Measurements from ENCODE around the gene NRF1.
"Not testable (repeated sequence)": the region's sequence is repeated elsewhere in the genome, so short reads cannot be mapped to it uniquely, and the experiment has no call there.

NRF1 gene

GRCh38 chr7:129607471-129608120, 3.9 kb upstream of the NRF1 start:
- DNase-seq: peak; percentile 19

GRCh38 chr7:129609666-129610065, 1.9 kb upstream of the NRF1 start:
- no peak for DNase-seq

DNA sequence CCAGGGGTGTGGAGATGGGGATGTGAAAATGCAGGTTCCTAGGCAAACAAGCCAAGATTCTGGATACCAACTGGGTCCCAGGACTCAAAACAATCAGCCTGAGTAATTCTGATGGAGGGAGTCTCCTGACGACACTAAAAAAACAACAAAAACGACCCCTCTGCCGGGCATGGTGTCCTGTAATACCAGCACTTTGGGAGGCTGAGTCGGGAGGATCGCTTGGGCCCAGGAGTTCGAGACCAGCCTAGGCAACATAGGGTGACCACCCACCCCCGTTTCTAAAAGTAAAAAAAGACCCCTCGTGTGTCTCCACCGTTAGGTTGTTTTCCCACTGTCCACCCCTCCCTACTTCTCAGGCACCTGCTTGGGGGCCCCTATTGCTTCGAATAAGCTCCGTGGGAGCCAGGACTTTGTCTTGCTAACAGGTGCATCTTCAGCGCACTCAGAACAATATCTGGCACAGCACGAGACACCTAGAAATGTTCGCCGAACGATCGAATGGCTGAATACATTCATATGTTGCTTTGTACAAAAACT, 743 bp upstream of the NRF1 start:
- DNase-seq: no peak

DNA sequence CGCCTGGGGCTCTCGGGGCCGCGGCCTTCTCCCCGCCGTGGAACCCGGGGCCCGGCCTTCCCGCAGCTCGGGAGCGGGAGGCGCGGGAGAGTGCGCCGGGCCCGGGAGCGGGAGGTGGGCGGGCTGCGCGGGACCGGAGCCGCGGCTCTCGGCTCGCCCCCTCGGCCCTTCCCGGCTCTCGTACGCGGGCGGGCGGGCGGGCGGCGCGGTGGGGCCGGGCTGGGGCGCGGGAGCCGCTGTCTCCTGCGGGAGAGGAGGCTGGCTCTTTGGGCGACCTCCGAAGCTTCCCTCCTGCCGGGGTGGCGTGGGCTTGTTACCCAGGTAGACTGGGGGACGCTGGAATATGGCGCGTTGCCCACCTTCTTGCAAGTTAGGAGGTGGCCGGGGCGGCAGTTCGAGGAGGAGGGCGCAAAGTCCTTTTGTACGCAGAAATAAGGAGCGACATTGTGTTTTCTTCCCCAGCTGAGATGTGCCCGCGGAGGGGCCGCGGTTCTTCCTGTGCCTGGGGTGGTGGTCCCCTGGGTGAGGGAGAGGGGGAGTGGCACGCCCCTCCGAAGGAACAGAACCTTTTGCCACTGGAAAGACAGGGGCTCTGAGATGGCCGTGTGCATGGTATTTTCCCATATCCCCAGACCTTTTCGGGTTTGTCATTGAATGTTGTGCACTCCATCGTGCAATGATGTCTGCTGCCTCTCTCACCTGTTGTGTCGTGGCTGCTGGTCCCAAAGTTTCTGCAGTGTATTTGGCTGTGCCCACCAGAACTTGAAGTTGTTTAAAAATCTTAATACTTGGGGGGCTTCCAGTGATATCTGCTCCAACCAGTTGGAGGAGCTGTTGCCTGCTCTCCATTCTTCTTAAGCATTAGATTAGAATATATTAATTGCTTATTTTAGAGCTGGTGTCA, 844 bp downstream of the NRF1 start:
- DNase-seq: peak; percentile 49

DNA sequence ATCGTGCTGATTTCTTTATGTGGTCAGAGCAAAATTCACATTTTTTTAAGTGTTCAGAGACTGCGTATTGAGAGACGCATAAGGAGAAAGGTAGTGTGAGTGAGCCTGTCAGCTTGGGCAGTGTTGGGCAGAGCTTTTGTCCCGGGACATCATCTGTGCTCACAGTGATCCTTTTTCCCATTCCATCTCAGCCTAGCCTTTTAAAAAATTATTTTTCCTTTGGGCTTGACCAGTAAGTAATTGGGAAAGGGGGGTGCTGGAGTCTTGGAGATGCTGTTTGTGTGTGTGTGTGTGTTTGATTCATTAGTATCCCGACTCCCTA, 1.5 kb downstream of the NRF1 start:
- no peak for DNase-seq

GRCh38 chr7:129615018-129615417, 3.5 kb downstream of the NRF1 start:
- no peak for DNase-seq

DNA sequence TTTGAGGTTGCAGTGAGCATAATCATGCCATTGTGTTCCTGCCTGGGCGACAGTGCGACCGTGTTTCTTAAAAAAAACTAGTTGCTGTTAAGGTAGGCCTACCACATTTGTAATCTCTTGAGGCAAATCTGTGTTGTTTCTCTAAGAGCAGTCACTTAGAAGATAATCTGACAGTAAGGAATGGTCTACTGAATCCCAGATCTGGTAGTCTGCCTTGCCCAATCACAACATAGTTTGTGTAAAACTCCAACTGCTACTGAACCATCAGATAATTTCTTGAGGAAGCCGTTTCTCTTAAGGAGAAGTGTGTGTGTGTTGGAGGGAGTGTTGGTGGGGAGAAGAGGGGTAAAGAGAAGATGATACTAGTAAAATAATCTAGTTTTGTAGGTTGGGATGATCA, 5.0 kb downstream of the NRF1 start:
- no peak for DNase-seq

DNA sequence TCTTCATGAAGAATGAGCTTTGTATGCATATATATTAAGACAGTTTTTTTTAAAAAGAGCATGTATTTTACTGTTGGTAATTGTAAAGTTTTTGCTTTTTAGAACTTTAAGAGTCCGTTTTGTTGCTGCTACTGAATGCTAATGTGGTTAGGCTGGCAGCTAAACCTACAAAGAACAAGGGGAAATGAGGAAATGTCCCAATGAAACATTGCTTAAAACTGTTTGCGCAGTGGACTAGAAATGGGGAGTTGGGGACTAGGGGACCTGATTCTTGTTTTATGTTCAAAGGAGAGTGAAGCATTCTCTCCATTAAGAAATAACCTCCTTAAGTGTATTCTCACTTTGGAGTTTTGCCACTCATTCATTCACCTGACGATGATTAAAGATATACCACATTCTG, 5.7 kb downstream of the NRF1 start:
- no peak for DNase-seq

DNA sequence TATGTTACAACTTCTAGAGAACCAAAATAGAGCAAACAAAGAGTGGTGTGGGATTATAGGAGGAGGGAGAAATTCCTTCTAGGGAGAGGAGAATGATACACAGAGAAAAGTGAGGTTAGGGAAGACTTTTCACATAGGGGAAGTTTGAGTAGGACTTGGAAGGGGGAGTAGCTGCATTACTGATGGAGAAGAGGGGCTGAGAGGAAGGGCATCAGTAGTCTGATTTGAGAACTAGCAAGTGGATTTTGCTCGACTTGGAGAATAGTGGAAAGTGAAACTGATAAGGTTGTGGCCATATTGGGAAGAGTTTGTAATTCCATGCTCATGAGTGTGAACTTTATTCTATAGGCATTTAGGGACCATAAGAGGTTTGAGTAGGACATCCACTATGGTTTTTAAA, 6.1 kb downstream of the NRF1 start:
- DNase-seq: no peak

DNA sequence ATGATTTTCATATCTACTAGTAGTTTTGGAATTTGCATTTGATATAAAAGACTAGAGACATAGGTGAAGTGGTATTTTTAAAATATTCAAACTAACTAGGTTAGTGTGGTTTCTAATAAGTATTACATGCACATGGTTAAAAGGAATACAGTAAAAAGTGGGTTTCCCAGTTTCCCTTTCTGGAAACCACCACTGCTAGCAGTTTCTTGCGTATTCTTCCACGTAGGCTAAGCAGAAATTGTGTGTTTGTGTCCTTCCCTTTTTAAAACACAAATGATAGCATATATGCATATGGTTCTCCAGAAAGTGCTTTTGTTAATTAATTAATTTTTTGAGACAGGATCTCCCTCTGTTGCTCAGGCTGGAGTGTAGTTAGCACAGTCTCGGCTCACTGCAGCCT, 15.4 kb downstream of the NRF1 start:
- DNase-seq: no peak

- DNase-seq: no peak
These were observed 18.8 kb downstream of the NRF1 start for GRCh38 chr7:129630341-129630740.

GRCh38 chr7:129634361-129635034, 23.0 kb downstream of the NRF1 start:
- no peak for DNase-seq

DNA sequence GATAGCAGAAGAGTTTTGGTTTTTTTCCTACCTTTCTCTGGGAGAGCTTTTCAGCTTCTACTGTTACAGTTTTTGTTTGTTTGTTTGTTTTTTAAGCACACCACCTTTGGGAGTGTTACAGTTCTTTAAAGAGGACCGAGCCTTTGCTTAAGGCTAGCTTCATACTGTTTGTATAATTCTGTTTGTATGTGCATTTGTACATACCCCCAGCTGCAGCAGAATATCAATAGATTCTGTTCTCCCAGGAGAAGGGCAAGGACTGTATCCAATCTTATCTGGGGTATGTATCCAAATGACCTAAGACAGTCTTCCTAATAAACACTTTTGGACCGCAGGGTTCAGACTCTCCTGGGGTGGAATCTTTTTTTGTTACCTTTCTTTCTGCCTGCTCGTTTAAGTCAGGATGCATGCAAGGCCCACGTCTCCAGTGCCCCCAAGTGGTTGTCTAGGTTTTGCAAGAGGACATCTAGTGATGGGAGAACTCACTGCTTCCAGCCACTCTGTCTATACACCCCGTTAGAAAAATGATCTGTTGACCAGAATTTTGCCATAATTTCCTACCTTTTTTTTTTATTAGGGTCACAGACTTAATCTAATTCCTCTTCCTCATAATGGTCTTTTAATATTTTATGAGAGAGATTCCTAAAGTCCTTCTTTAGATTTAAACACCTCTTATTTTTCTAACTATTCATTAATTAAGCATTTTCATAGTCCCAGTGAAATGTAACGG, 23.9 kb downstream of the NRF1 start:
- peak; percentile 57 for DNase-seq

GRCh38 chr7:129636030-129636550, 24.6 kb downstream of the NRF1 start:
- not testable (repeated sequence) for DNase-seq

DNA sequence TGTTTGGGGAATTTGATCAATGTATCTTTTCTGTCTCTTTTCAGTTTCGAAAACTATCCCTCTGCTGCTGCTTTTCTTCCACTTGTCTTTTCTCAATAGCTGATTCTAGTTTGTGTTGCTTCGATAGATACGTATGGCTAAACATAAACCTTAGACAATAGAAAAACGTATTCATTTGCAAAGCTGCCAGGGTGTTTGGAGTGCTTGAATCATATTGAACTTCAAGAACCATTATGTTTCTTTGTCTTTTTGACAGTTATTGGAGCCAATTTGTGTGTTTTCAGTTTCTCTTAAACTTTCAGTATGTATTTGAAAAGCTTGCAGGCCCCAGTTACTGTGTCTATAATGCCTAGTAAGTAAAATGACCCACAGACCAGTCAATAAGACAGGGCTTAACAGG, 25.1 kb downstream of the NRF1 start:
- DNase-seq: no peak

DNA sequence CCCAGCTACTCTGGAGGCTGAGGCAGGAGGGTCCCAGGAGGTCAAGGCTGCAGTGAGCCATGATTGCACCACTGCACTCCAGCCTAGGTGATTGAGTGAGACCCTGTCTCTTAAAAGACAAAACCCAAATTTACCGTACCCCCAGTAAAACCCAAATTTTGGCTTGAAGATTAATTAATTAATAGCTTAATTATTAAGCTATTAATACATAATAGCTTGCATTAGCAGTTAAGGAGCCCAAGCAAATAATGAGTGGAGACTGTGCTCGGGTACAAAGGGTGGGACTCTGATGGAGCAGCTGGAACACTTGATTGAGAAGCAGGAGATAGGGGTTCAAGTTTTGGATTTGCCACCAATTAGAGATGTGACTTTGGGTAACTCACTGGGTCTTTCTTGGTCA, 28.9 kb downstream of the NRF1 start:
- DNase-seq: no peak

GRCh38 chr7:129642871-129643549, 31.5 kb downstream of the NRF1 start:
- DNase-seq: no peak

DNA sequence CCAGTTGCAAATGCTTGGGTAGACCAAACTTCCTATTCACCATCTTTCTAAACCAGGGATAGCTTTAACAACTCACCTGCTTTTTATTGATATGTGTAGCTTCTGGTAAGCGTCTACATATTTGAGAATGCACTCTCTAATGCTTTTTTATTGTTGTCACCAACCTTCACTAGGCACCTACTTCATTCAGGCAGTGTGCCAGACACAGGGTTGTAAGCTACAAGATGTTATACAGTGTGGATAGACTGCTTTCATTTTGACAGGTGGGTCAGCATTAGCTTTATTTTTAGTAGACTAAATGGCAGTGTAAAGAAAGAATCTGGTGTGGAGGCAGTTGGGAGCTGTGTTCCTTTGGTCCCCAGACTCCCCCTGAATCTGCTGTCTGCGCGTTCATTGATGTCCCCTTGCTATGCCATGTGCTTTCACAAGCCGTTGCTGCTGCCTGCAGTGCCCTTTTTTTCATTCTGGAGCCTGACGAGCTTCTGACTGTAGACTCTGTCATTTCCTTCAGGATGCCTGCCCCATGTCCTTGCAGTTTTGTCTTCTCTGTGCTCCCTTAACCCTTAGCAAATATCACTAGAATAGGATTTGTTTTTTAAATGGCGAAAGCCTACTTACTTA, 32.1 kb downstream of the NRF1 start:
- no peak for DNase-seq

GRCh38 chr7:129644634-129645230, 33.2 kb downstream of the NRF1 start:
- peak; percentile 54 for DNase-seq

GRCh38 chr7:129646369-129647021, 35.0 kb downstream of the NRF1 start:
- DNase-seq: no peak

Measured in NCI-H748 treated with DMSO at 0.1 percent for 48 hours (cell line).